GM06990 (cell line): ENCODE measurements around the gene THOC7.

ENCODE experiments used
- DNase-seq: peaks from one replicate; pipeline ENCODE4 v3.0.0-alpha.2; 2011; ENCODE audit not compliant: insufficient read length; ENCODE audit errors: extremely low read depth
- H3K27me3 ChIP-seq: replicated peaks from 2 replicates; pipeline ENCODE4 v1.6.0; 2011; ENCODE audit warnings: low read length; ENCODE audit not compliant: control insufficient read depth, insufficient read depth
- H3K36me3 ChIP-seq: 2 replicates; pipeline ENCODE4 v1.5.1; 2011; ENCODE audit warnings: low read length; ENCODE audit not compliant: control insufficient read depth, insufficient read depth
- H3K4me3 ChIP-seq: replicated peaks from 2 replicates; pipeline ENCODE4 v1.5.1; 2011; ENCODE audit warnings: low read depth, mild to moderate bottlenecking, control low read depth, low read length
- TF ChIP-seq, protein P1 (sequence below): IDR thresholded peaks from 2 replicates; pipeline ENCODE4 v1.5.1; 2011; ENCODE audit warnings: low read length, control low read depth, mild to moderate bottlenecking, inconsistent platforms; ENCODE audit not compliant: insufficient read depth, poor library complexity, severe bottlenecking

The THOC7 gene

DNA sequence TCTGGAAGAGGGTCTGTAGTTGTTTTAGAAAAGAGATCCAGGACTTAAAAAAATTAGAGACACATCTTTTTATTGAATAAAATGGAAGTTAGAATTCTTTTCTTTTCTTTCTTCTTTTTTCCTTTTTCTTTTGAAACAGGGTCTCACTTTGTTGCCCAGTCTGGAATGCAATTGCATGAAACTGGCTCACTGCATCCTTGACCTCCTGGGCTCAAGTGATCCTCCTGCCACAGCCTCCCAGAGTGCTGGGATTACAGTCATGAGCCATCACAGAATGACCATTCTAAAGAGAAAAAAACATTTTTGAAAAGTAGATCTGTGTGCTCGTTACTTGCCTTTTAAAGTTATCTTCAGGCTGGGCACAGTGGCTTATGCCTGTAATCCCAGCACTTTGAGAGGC lies 3.6 kb upstream of the THOC7 start:
- TF ChIP-seq, protein P1, sequence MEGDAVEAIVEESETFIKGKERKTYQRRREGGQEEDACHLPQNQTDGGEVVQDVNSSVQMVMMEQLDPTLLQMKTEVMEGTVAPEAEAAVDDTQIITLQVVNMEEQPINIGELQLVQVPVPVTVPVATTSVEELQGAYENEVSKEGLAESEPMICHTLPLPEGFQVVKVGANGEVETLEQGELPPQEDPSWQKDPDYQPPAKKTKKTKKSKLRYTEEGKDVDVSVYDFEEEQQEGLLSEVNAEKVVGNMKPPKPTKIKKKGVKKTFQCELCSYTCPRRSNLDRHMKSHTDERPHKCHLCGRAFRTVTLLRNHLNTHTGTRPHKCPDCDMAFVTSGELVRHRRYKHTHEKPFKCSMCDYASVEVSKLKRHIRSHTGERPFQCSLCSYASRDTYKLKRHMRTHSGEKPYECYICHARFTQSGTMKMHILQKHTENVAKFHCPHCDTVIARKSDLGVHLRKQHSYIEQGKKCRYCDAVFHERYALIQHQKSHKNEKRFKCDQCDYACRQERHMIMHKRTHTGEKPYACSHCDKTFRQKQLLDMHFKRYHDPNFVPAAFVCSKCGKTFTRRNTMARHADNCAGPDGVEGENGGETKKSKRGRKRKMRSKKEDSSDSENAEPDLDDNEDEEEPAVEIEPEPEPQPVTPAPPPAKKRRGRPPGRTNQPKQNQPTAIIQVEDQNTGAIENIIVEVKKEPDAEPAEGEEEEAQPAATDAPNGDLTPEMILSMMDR, result no peak
- no peaks in the 10 kb centered on the region for H3K27me3 ChIP-seq
- no peak for DNase-seq

DNA sequence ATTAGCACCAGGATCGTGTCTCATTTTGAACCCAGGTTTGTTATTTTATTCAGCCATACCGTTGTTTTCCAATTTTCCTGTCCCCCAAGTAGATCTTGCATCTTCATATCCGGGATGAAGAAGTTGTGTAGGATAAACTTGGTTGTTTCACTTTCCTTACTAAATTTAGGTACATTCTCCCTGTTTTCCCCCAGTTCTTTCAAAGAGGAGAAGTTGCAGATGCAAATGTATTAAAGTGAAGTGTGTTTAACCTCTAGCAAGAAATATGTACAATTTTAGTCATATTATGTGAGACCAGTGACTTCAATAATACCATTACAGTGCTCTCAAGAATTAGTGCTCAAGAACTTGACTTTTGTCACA lies 1.3 kb upstream of the THOC7 start:
- Histone ChIP-seq H3K36me3 (peaks cover 1% of the 10 kb centered on the region; the same call in 1 of the 2 replicates), H3K4me3 (peak overlapping the region; percentile 71), H3K27me3 (no peaks in the 10 kb centered on the region)
- no peak for DNase-seq
- TF ChIP-seq, protein P1, result no peak

More for the DNA sequence above, 3.6 kb upstream of the THOC7 start:
- H3K36me3 ChIP-seq, result peaks cover 1% of the 10 kb centered on the region; the same call in 1 of the 2 replicates
- no peak overlapping the region for H3K4me3 ChIP-seq

DNA sequence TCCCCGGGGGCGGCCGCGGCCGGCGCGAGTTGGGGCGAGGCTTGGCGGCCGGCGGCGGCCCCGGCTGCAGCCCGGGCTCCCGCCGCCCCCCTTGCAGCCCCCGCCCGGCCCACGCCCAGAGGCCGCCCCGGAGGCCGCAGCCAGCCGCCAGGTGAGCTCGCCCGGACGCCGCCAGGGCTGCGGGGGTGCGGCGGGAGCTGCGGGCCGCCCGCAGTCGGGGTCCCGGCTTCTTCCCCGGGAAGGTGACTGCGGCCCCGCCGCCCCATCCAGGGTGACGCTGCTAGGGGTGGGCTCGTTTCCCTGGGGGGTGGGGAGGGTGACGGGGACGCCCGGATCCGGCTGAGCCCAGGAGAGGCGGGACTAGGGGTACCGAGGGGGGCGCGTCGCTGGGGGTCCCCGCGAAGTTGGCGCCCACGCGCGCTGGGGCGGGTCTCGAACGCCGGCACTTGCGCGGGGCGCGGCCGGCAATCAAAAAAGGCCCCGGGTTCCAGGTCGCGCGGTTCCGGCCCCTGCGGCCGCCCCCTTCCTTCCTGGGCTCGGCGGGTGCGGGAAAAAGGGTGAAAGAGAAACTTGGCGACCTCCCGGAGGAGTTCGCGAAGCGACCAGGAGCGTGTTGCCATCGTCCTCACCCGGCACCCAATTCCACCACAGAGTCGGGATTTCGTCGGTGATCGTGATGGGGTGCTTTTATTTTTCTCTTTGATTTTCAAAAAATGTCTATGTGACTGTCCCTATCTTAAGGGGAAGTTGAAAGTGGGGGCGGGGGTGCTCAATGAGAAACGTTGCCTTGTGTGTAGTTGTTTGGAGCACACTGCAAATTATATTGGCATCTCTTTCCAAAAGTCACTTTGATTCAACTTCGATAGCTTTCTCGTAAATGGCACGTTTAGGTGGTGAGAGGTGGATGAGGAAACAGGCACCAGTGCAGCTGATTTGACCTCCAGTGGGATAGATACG lies 681 bp upstream of the THOC7 start:
- TF ChIP-seq, protein P1, result no peak
- DNase-seq, result peak; percentile 74

DNA sequence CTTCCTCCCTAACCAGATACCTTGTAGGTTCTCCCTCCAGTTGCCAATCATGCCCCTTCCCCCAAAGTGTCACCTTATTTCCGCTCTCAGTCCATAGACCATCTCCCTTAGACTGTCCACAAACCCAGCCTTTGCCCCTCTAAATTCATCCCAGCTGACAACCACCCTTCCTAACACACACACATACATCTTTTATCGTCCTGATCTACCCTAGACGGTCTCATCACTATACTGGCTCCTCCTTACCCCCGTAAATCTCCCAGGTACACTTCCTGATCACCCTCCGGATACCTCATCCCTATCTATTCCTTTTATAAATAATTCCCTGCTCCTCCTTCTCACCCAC lies 828 bp downstream of the THOC7 start:
- no peak for DNase-seq
- H3K27me3 ChIP-seq, result no peaks in the 10 kb centered on the region
- TF ChIP-seq, protein P1, result no peak
- H3K36me3 ChIP-seq, result peaks cover 1% of the 10 kb centered on the region; the same call in 1 of the 2 replicates
- H3K4me3 ChIP-seq, result peak overlapping the region; percentile 97

More for the DNA sequence above, 681 bp upstream of the THOC7 start:
- no peaks in the 10 kb centered on the region for H3K27me3 ChIP-seq
- H3K4me3 ChIP-seq, result peak overlapping the region; percentile 71
- peaks cover 1% of the 10 kb centered on the region; the same call in 1 of the 2 replicates for H3K36me3 ChIP-seq

DNA sequence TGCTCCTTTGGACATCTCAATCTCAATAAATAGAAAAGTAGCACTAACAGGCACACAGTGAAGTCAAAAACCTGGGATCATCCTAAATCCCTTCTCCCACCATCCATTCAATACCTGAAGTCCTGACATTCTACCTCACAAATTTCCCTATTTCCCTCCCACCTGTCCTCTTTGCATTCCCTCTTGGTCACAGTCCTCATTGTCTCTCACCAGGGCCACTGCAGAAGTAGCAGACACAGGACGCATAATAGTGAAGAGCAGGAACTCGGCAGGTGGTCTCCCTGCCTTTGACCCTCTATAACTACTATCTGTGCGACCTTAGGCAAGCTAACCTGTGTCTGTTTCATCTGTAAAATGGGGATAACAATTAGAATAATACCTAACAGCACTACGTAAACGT lies 2.3 kb downstream of the THOC7 start:
- no peaks in the 10 kb centered on the region for H3K36me3 ChIP-seq
- TF ChIP-seq, protein P1, result no peak
- DNase-seq, result no peak
- no peak overlapping the region for H3K4me3 ChIP-seq
- H3K27me3 ChIP-seq, result no peaks in the 10 kb centered on the region
